ENCODE data around the gene DAGLA.

- no peak for TF ChIP-seq CTCF (IDR thresholded peaks at IDR 0.05)
- TF ChIP-seq POLR2A (IDR thresholded peaks at IDR 0.05), result no peak
These were observed 94.2 kb downstream of the DAGLA start for GRCh38 chr11:61774411-61774810.
